K562 (cell line): ENCODE data around the gene RUNDC3A. TPM values are rescaled to one million over a fixed set of nuclear protein-coding genes. Genes with fewer than 3 reads are reported as not detected.

ENCODE experiments used
- CTCF ChIP-seq, 3 experiments: IDR thresholded peaks in 2 of 3; conservative IDR thresholded peaks in 1 of 3; 2 replicates each; pipeline ENCODE4 v1.5.1; 2011 to 2012; ENCODE audit warnings: low read length in 3 of 3, mild to moderate bottlenecking in 3 of 3, control low read depth in 2 of 3, improper control_type of control experiment in 1 of 3, inconsistent platforms in 1 of 3, low read depth in 1 of 3, mixed read lengths in 1 of 3, moderate library complexity in 1 of 3; ENCODE audit not compliant: insufficient read depth in 2 of 3
- GTF2F1 ChIP-seq: IDR thresholded peaks from 2 replicates; pipeline ENCODE4 v1.6.1; 2011; ENCODE audit warnings: low read depth, low read length, improper control_type of control experiment
- GTF3C2 ChIP-seq: IDR thresholded peaks from 3 replicates; pipeline ENCODE4 v1.6.1; 2011; ENCODE audit warnings: borderline replicate concordance, mild to moderate bottlenecking, moderate library complexity; ENCODE audit not compliant: insufficient read length; ENCODE audit errors: extremely low read depth
- HMG20B ChIP-seq: fragments of 250-450 bp; sonication (Bioruptor Pico); IDR thresholded peaks from 2 replicates; pipeline ENCODE4 v1.5.0; 2021; ENCODE audit warnings: mild to moderate bottlenecking
- SMARCA5 ChIP-seq: fragments of 450-650 bp; IDR thresholded peaks from 2 replicates; pipeline ENCODE4 v1.6.1; 2016
- SRF ChIP-seq, 2 experiments: fragments of 250-450, 450-650 bp in 1 of 2; sonication (Bioruptor Pico) in 1 of 2; sonication (generic) in 1 of 2; formaldehyde crosslinking; IDR thresholded peaks; 2 replicates each; pipeline versions ENCODE4 v1.5.0 to v1.5.1; 2020 to 2022; ENCODE audit warnings: mild to moderate bottlenecking in 1 of 2, missing genetic modification reagents in 1 of 2
- TARDBP ChIP-seq: fragments of 450-650 bp; IDR thresholded peaks from 2 replicates; pipeline ENCODE4 v1.6.1; 2016
- TEAD4 ChIP-seq, 2 experiments: sonication (generic) in 1 of 2; formaldehyde crosslinking in 1 of 2; IDR thresholded peaks; 2 replicates each; pipeline versions ENCODE4 v1.6.1 to v1.8.0; 2012 to 2022; ENCODE audit warnings: borderline replicate concordance in 1 of 2, inconsistent platforms in 1 of 2, low read length in 1 of 2, mild to moderate bottlenecking in 1 of 2, missing genetic modification reagents in 1 of 2
- XRCC5 ChIP-seq: fragments of 200-400 bp; formaldehyde crosslinking; IDR thresholded peaks from 2 replicates; pipeline ENCODE4 v1.6.1; 2017; ENCODE audit warnings: low read depth, mild to moderate bottlenecking, low read length
- ZFX ChIP-seq: sonication (generic); formaldehyde crosslinking; IDR thresholded peaks from 2 replicates; pipeline ENCODE4 v1.8.0; 2022; ENCODE audit warnings: mild to moderate bottlenecking, missing genetic modification reagents, moderate library complexity
- ZNF143 ChIP-seq: sonication (generic); formaldehyde crosslinking; IDR thresholded peaks from 2 replicates; pipeline ENCODE4 v1.9.0; 2022; ENCODE audit warnings: mild to moderate bottlenecking, missing genetic modification reagents
- ZNF518B ChIP-seq: fragments of 250-450 bp; sonication (Bioruptor Pico); IDR thresholded peaks from 2 replicates; pipeline ENCODE4 v1.5.0; 2021; ENCODE audit warnings: mild to moderate bottlenecking, moderate library complexity
- polyA plus RNA-seq, 8 experiments: library from polyadenylated mRNA; depleted of rRNA in 4 of 8; stranded (reverse) in 5 of 8; unstranded in 3 of 8; fragments of >200 nt; fragmentation: Nextera tagmentation in 2 of 8; fragmentation: Illumina TruSeq in 1 of 8; extraction: Ambion mirVana in 2 of 8; extraction: Trizol in 1 of 8; gene quantifications; 2 replicates each; pipeline versions ENCODE4 v1.2.1 to v1.2.3, GENCODE V29; 2011 to 2014; ENCODE audit warnings: inconsistent platforms in 1 of 8, missing spikeins in 1 of 8
- total RNA-seq, 7 experiments: library from RNA; depleted of rRNA in 6 of 7; stranded (reverse); fragments of >200 nt in 6 of 7; fragmentation: Illumina TruSeq in 2 of 7; extraction: Trizol in 2 of 7; gene quantifications; 2 replicates each; pipeline versions ENCODE4 v1.2.1 to v1.2.3, GENCODE V29; 2011 to 2021; ENCODE audit warnings: low replicate concordance in 1 of 7
- TF ChIP-seq, protein P1 (sequence below): fragments of 450-650 bp; IDR thresholded peaks from 2 replicates; pipeline ENCODE4 v1.6.1; 2016; ENCODE audit warnings: missing biosample characterization, missing genetic modification characterization
- TF ChIP-seq, protein P2 (sequence below): fragments of 450-650 bp; formaldehyde crosslinking; IDR thresholded peaks from 2 replicates; pipeline ENCODE4 v1.4.0; 2020; ENCODE audit warnings: mild to moderate bottlenecking, moderate library complexity
- TF ChIP-seq, protein P3 (sequence below): fragments of 250-450 bp; sonication (Bioruptor Pico); IDR thresholded peaks from 2 replicates; pipeline ENCODE4 v1.8.0; 2021; ENCODE audit warnings: moderate library complexity, mild to moderate bottlenecking, inconsistent platforms
- TF ChIP-seq, protein P4 (sequence below): sonication (generic); formaldehyde crosslinking; IDR thresholded peaks from 2 replicates; pipeline ENCODE4 v1.5.0; 2020; ENCODE audit warnings: missing genetic modification reagents

RUNDC3A gene
- total and polyA plus RNA-seq, 9 of the 15 experiments (the other 6 are each of a cell fraction or from before 2014, with no cell fraction given), result not detected

DNA sequence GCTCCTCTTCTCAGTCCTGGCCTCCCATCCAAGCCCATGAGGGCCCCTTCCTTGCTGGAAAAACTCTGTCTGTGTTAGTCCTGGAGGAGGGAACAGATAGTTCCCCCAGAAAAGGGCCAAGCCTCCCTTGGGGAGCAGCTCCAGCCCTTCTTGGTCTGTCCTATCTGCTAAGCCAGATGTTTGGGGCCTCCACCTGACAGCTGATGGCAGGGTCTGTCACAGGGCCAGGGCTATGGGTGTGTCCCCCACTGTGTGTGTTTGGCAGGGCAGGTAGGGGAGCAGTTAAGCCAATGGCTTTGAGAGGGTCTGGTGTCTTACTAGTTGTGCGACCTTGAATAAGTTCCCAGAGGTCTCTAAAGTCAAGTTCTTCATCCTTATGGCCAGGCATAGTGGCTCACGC is 26.8 kb upstream of the RUNDC3A start (continued):
- TF ChIP-seq ZNF518B (CRISPR knock-in tag) (no peak), SMARCA5 (no peak), TEAD4 (IDR thresholded peaks at IDR 0.05; ENCODE audit: low read length) (peak; percentile 47; the same call in 1 of the 2 replicates), TEAD4 (CRISPR knock-in tag; IDR thresholded peaks at IDR 0.05; ENCODE audit: borderline replicate concordance) (no peak), XRCC5 (no peak), CTCF (IDR thresholded peaks at IDR 0.05 in 2 of 3, conservative IDR thresholded peaks at IDR 0.05 in 1 of 3; ENCODE audit: insufficient read depth in 2 of 3, low read depth in 1 of 3, low read length in 3 of 3) (no peak), ZFX (CRISPR knock-in tag) (no peak), TARDBP (no peak), SRF (CRISPR knock-in tag; IDR thresholded peaks at IDR 0.05) (no peak), ZNF143 (no peak), HMG20B (CRISPR knock-in tag) (no peak), GTF2F1 (no peak), GTF3C2 (no peak)
- TF ChIP-seq, protein P1, sequence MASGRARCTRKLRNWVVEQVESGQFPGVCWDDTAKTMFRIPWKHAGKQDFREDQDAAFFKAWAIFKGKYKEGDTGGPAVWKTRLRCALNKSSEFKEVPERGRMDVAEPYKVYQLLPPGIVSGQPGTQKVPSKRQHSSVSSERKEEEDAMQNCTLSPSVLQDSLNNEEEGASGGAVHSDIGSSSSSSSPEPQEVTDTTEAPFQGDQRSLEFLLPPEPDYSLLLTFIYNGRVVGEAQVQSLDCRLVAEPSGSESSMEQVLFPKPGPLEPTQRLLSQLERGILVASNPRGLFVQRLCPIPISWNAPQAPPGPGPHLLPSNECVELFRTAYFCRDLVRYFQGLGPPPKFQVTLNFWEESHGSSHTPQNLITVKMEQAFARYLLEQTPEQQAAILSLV (tag), result no peak
- TF ChIP-seq, protein P2, sequence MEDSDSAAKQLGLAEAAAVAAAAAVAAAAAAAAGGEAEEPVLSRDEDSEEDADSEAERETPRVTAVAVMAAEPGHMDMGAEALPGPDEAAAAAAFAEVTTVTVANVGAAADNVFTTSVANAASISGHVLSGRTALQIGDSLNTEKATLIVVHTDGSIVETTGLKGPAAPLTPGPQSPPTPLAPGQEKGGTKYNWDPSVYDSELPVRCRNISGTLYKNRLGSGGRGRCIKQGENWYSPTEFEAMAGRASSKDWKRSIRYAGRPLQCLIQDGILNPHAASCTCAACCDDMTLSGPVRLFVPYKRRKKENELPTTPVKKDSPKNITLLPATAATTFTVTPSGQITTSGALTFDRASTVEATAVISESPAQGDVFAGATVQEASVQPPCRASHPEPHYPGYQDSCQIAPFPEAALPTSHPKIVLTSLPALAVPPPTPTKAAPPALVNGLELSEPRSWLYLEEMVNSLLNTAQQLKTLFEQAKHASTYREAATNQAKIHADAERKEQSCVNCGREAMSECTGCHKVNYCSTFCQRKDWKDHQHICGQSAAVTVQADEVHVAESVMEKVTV (CRISPR knock-in tag), result no peak
- TF ChIP-seq, protein P3, sequence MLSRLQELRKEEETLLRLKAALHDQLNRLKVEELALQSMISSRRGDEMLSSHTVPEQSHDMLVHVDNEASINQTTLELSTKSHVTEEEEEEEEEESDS (CRISPR knock-in tag), result no peak
- TF ChIP-seq, protein P4, sequence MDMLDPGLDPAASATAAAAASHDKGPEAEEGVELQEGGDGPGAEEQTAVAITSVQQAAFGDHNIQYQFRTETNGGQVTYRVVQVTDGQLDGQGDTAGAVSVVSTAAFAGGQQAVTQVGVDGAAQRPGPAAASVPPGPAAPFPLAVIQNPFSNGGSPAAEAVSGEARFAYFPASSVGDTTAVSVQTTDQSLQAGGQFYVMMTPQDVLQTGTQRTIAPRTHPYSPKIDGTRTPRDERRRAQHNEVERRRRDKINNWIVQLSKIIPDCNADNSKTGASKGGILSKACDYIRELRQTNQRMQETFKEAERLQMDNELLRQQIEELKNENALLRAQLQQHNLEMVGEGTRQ, result no peak
